Right lobe of liver (tissue), 6 donors: ENCODE data around the gene CXorf38. TPM values are rescaled to one million over a fixed set of nuclear protein-coding genes. Genes with fewer than 3 reads are reported as not detected.

Experiments used
- ATAC-seq, 4 donors: fragments of 200-7000 bp; cut with Tn5 transposase; one replicate each; pipeline ENCODE4 v1.9.1; 2020; ENCODE audit warnings: mild to moderate bottlenecking in 4 of 4, moderate library complexity in 4 of 4
- DNase-seq, 3 donors: peaks; one replicate each; pipeline ENCODE4 v3.0.0-alpha.2; 2020
- H3K27ac ChIP-seq, 3 donors: fragments of 200-600 bp; one replicate each; pipeline ENCODE4 v1.8.0; 2022
- H3K27me3 ChIP-seq, 2 donors: fragments of 200-600 bp; one replicate each; pipeline ENCODE4 v1.8.0; 2022
- H3K36me3 ChIP-seq, 4 donors: fragments of 200-600 bp; sonication (generic) in 1 of 4; one replicate each; pipeline versions ENCODE4 v1.5.1 to v1.8.0; 2017 to 2022; ENCODE audit warnings: control low read depth in 1 of 4
- H3K4me1 ChIP-seq, 4 donors: fragments of 200-600 bp; sonication (generic) in 1 of 4; one replicate each; pipeline versions ENCODE4 v1.5.1 to v1.8.0; 2017 to 2022; ENCODE audit warnings: control low read depth in 1 of 4
- H3K4me3 ChIP-seq, 3 donors: fragments of 200-600 bp; one replicate each; pipeline ENCODE4 v1.8.0; 2022
- H3K9me3 ChIP-seq, 4 donors: fragments of 200-600 bp; sonication (generic) in 1 of 4; one replicate each; pipeline versions ENCODE4 v1.5.1 to v1.8.0; 2017 to 2022; ENCODE audit warnings: control low read depth in 1 of 4
- CTCF ChIP-seq, 4 donors: fragments of 200-600 bp in 3 of 4; fragments of 450-650 bp in 1 of 4; IDR thresholded peaks; one replicate each; pipeline versions ENCODE4 v1.5.1 to v1.8.0; 2016 to 2022; ENCODE audit warnings: antibody characterized with exemption in 4 of 4, mild to moderate bottlenecking in 2 of 4
- POLR2A ChIP-seq: fragments of 450-650 bp; IDR thresholded peaks from one replicate; pipeline ENCODE4 v1.6.1; 2017; ENCODE audit warnings: antibody characterized with exemption, mild to moderate bottlenecking
- WGBS: methylation state at CpG from one replicate; pipeline ENCODE4 v1.1.6; 2018; ENCODE audit warnings: low coverage, low lambda C conversion rate; ENCODE audit not compliant: insufficient coverage; ENCODE audit errors: missing lambda C conversion rate; 5-methylcytosine and 5-hydroxymethylcytosine counted together
- intact Hi-C, 2 donors: fragments of 100-400 bp; cut with DNase I; formaldehyde crosslinking; loops; one replicate each; pipeline versions ENCODE4 v1.11.2 to v1.14.1; 2022
- total RNA-seq, 6 experiments: library from RNA; depleted of rRNA in 2 of 6; stranded (reverse); fragments of >200 nt in 2 of 6; fragmentation: NEBNext Ultra II Directional in 3 of 6; extraction: Animal tissue kit (Norgen Biotek cat#: 25700) in 3 of 6; gene quantifications; one replicate each; pipeline versions ENCODE4 v1.1.0 to v1.2.4, GENCODE V29; 2016 to 2023
- donor health status: DM: no; HTN: yes; CAD: no.
- donor health status: DM: no; HTN: no; CAD: no.
- donor health status: DM: no; HTN: no; CAD: no.
- donor health status: DM: no; HTN: yes; CAD: no.
- donor health status: DM: no; HTN: yes; CAD: no.

Gene CXorf38
- total RNA-seq, 6 experiments from 2014 or later: 4.8 to 13.9 (median 7.9) TPM

GRCh38 chrX:40653535-40653934, 6.2 kb upstream of the CXorf38 start:
- H3K27me3 ChIP-seq: no peaks in the 10 kb centered on the region
- H3K4me3 ChIP-seq: no peak overlapping the region
- peaks cover 0 to 7% (median 0%) of the 10 kb centered on the region in 4 donors for H3K36me3 ChIP-seq
- intact Hi-C loops: loop anchor here in 1 of 2 donors (10.0 kb wide), 1 partner anchor 141 kb away; no protein-coding TSS in a partner anchor
- TF ChIP-seq POLR2A: no peak
- no peak for TF ChIP-seq CTCF (IDR thresholded peaks at IDR 0.05)
- DNase-seq: no peak
- WGBS: 23% methylated on average over 2 of the region's 2 CpGs
- peaks cover 0 to 5% (median 0%) of the 10 kb centered on the region in 4 donors for H3K4me1 ChIP-seq
- H3K27ac ChIP-seq: peak overlapping the region in 1 of 3 donors; percentile 66
- no peaks in the 10 kb centered on the region for H3K9me3 ChIP-seq
- peak in 2 of 4 donors; percentile 46 to 75 for ATAC-seq

- no peak for TF ChIP-seq POLR2A
- TF ChIP-seq CTCF (IDR thresholded peaks at IDR 0.05): no peak
- Histone ChIP-seq H3K27ac (peak overlapping the region in 1 of 3 donors; percentile 66), H3K4me1 (peaks cover 0 to 5% (median 2%) of the 10 kb centered on the region in 4 donors), H3K36me3 (peaks cover 0 to 3% (median 0%) of the 10 kb centered on the region in 4 donors), H3K4me3 (no peak overlapping the region), H3K27me3 (no peaks in the 10 kb centered on the region), H3K9me3 (no peaks in the 10 kb centered on the region)
- peak in 1 of 4 donors; percentile 30 for ATAC-seq
- 75% methylated on average over 1 of the region's 1 CpG for WGBS
- intact Hi-C loops: loop anchor here in 1 of 2 donors (10.0 kb wide), 1 partner anchor 142 kb away; no protein-coding TSS in a partner anchor
- no peak for DNase-seq
These were observed 5.3 kb upstream of the CXorf38 start for GRCh38 chrX:40652664-40653063.

GRCh38 chrX:40651620-40652223, 4.4 kb upstream of the CXorf38 start:
- intact Hi-C loops: loop anchor here in 1 of 2 donors (10.0 kb wide), 1 partner anchor 143 kb away; no protein-coding TSS in a partner anchor
- no peaks in the 10 kb centered on the region for H3K36me3 ChIP-seq
- no peak overlapping the region for H3K27ac ChIP-seq
- H3K27me3 ChIP-seq: no peaks in the 10 kb centered on the region
- H3K4me1 ChIP-seq: peaks cover 0 to 5% (median 2%) of the 10 kb centered on the region in 4 donors
- DNase-seq (peak in 2 of 3 donors; percentile 52 to 63), ATAC-seq (peak; percentile 46 to 57 (median 51))
- no peaks in the 10 kb centered on the region for H3K9me3 ChIP-seq
- WGBS: 1% methylated on average over 3 of the region's 3 CpGs
- TF ChIP-seq POLR2A (no peak), CTCF (IDR thresholded peaks at IDR 0.05) (peak; percentile 84 to 90 (median 86))
- no peak overlapping the region for H3K4me3 ChIP-seq

GRCh38 chrX:40646489-40647306, 663 bp downstream of the CXorf38 start:
- H3K4me3 ChIP-seq: peak overlapping the region; percentile 76 to 85 (median 78)
- H3K27ac ChIP-seq: peak overlapping the region; percentile 49 to 82 (median 76)
- WGBS: 15% methylated on average over 30 of the region's 33 CpGs
- H3K27me3 ChIP-seq: no peaks in the 10 kb centered on the region
- DNase-seq (peak; percentile 54 to 80 (median 64)), ATAC-seq (peak; percentile 40 to 61 (median 60))
- H3K36me3 ChIP-seq: no peaks in the 10 kb centered on the region
- H3K9me3 ChIP-seq: no peaks in the 10 kb centered on the region
- TF ChIP-seq CTCF (IDR thresholded peaks at IDR 0.05) (no peak), POLR2A (no peak)
- peaks cover 0 to 22% (median 6%) of the 10 kb centered on the region in 4 donors for H3K4me1 ChIP-seq
- intact Hi-C loops: no loop called here
